Body of pancreas (tissue), 4 donors: ENCODE measurements around the gene ARMC3.

Experiments
- POLR2A ChIP-seq, 3 donors: fragments of 450-650 bp; IDR thresholded peaks; one replicate each; pipeline ENCODE4 v1.6.1; 2016; ENCODE audit warnings: antibody characterized with exemption in 3 of 3, mild to moderate bottlenecking in 2 of 3
- TF ChIP-seq, protein P1 (sequence below), 7 experiments: fragments of 450-650 bp in 4 of 7; fragments of 200-600 bp in 3 of 7; sonication (generic) in 3 of 7; IDR thresholded peaks; one replicate each; pipeline ENCODE4 v1.5.1; 2016 to 2019; ENCODE audit warnings: antibody characterized with exemption in 7 of 7

DNA sequence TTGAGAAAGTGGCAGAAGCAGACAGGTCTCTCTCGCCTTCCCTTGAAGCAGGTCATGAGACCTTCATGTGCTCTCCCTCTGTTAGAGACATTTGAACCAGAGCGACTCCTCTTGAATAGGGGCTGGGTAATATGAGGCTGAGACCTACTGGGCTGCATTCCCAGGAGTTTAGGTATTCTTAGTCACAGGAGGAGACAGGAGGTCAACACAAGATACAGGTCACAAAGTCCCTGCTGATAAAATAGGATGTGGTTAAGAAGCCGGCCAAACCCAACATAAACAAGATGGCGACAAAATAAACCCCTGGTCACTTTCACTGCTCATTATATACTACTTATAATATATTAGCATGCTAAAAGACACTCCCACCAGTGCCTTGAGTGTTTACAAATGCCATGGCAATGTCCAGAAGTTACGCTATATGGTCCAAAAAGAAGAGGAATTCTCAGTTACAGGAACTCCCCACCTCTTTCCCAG lies 124.0 kb downstream of the ARMC3 start:
- TF ChIP-seq POLR2A (IDR thresholded peaks at IDR 0.05) = no peak
- TF ChIP-seq, protein P1, sequence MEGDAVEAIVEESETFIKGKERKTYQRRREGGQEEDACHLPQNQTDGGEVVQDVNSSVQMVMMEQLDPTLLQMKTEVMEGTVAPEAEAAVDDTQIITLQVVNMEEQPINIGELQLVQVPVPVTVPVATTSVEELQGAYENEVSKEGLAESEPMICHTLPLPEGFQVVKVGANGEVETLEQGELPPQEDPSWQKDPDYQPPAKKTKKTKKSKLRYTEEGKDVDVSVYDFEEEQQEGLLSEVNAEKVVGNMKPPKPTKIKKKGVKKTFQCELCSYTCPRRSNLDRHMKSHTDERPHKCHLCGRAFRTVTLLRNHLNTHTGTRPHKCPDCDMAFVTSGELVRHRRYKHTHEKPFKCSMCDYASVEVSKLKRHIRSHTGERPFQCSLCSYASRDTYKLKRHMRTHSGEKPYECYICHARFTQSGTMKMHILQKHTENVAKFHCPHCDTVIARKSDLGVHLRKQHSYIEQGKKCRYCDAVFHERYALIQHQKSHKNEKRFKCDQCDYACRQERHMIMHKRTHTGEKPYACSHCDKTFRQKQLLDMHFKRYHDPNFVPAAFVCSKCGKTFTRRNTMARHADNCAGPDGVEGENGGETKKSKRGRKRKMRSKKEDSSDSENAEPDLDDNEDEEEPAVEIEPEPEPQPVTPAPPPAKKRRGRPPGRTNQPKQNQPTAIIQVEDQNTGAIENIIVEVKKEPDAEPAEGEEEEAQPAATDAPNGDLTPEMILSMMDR (IDR thresholded peaks at IDR 0.05) = no peak
